Stimulated activated CD4-positive, alpha-beta T cell treated with anti-CD3 and anti-CD28 coated beads, Interleukin-1b, Interleukin-23, amount 100 ng/mL, for 4 hours (primary cell): Measurements from ENCODE around the gene HIGD2A.

ENCODE experiments used
- DNase-seq, 2 donors: peaks; one replicate each; pipeline ENCODE4 v3.0.0-alpha.2; 2020; ENCODE audit warnings: low read depth in 2 of 2

The HIGD2A gene, protein sequence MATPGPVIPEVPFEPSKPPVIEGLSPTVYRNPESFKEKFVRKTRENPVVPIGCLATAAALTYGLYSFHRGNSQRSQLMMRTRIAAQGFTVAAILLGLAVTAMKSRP

DNA sequence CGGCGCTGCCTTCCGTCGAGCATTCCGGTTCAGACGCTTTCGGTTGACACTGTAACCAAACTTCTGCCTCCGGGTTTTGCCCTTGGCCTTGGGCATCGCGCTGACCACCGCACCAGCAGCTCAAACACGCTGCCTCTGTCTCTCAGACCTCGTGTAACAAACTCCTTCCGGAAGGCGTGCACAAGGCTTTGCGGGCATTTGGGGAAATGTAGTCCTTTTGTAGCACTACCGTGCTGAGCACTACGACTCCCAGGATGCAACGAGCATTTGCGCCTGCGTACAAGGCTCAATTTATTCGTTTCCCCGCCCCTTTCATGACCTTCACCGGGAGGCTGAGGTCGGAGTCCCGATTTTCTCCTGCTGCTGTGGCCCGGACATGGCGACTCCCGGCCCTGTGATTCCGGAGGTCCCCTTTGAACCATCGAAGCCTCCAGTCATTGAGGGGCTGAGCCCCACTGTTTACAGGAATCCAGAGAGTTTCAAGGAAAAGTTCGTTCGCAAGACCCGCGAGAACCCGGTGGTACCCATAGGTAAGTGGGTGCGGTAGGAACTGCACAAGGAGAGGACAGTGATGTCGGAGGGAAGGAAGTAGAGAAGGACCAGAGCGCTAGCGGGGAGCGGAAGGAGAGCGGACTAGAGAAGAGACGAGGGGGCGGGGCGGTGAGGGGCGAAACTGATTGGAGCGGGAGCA lies at the start of gene HIGD2A, which contains the start of gene NOP16:
Gene HIGD2A (plus strand): TSS at position 308 of the 691 bp plus-strand sequence. CDS start 69 bp downstream, at position 377.
Gene NOP16 (minus strand): TSS at position 155 of the 691 bp plus-strand sequence. CDS start 59 bp downstream, at position 96.
- DNase-seq, result peak; percentile 99

DNA sequence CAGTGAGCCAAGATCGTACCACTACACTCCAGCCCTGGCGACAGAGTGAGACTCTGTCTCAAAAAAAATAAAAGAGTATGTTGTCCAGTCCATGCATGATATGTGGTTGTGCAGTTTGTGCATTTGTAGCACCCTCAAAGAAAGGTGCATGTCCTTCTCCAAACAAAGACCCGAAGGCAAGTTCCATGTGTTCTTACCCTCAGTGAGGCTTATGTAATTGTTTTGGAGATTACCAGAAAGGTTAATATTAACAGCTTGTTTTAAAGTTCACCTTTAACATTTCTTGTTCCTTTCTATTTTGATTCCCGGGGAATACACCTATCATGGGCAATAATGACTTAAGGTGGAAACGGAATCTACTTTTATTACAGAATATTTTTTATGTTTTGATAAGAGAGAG lies 49.2 kb upstream of the HIGD2A start:
- no peak for DNase-seq

DNA sequence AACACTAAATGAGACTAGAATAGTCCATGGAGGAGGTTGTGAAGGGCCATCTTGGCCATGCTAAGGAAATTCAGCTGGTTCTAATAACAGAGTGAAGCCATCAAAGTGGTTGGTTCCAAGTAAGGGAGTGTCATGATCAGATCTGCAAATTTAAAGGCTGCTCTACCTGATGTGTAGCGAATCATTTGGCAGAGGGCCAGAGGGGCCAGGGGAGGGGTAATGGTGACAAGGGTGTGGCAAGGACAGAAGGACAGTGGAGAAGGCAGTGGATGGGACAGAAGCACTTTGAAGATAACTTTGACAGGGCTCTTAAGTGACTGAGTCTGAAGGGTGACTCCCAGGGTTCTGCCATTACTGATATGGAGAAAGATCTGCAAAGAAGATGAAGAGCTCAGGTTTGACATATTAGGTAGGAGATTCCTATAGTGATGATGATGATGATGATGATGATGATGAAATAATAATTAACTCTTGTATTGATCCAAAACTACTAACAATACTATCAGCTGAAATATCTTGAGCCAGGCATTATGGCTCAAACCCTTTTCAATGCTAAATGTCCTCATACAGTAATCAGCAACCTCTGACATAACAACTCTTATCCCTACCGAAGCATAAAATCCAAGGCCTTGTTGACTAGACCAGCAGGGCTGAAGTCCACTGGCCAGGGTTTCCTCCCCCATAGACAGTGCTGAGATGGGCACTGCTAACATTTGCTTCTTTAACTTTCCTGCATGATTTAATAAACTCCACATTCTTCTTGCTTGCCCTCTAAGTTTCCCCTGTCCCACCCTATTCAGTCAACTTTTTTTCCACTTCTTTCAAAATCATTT lies 47.0 kb upstream of the HIGD2A start:
- no peak for DNase-seq

DNA sequence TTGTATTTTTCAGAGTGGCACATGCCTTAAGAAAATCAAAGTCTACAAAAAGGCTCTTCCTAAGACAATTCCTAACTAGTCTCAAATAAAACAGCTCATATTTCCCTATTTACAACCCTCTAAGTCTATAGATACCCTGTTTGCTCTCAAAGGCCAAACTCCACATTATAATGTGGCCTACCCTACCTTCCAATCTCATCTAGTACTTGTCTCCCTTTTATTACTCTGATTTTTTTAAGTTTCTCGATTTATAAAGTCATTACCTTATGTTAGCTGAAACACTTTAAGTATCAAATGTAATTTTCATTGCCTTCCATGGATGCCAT lies 46.4 kb upstream of the HIGD2A start:
- DNase-seq, result no peak

DNA sequence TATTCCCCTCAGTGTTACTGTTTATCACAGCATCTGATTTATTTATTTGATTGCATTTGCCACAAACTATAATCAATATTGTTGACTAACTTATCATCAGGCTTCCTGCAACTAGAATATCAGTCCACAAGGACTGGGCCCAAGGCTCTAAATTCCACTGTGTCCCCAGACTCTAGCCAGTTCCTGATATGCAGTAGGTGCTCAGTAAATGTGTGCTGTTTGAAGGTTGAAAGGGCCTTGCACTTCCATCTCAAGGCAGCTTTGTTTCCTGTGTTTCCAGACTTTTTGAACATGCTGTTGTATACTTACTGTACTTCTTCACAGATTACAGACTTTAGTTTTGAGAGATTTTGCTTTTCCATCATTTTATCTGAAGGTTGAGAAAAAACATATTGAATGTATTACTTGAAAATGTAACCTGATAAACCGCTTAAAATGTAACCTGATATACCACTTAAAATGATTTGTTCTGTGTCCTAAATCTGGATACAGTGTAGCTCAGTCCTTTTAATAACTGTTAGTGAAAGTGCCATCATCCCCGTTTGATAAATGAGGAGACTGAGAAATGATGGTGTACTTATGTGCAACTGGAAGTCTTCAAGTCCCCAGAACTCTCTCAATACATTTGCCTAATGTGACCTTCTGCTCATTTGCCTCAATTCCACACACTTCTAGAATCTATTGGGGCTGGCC lies 45.6 kb upstream of the HIGD2A start:
- DNase-seq, result no peak

DNA sequence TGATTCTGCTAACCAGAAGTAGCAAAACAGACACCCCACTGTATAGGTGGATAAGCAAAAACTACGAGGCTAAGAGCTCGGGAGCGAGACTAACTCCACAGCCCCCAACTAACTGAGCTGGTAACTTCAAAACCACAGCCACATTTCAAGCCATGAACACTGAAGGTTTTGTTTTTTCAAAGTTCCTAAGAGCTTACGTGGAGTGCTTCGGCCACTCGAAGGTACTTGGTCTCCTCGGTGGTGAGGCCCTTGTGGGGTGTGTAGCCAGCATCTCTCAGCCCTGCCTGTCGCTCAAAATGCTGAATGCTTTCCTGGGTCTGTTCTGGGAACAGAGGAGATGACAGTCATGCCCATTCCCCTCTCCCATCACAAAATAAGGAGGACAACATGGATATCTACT lies 38.1 kb upstream of the HIGD2A start:
- DNase-seq, result no peak

DNA sequence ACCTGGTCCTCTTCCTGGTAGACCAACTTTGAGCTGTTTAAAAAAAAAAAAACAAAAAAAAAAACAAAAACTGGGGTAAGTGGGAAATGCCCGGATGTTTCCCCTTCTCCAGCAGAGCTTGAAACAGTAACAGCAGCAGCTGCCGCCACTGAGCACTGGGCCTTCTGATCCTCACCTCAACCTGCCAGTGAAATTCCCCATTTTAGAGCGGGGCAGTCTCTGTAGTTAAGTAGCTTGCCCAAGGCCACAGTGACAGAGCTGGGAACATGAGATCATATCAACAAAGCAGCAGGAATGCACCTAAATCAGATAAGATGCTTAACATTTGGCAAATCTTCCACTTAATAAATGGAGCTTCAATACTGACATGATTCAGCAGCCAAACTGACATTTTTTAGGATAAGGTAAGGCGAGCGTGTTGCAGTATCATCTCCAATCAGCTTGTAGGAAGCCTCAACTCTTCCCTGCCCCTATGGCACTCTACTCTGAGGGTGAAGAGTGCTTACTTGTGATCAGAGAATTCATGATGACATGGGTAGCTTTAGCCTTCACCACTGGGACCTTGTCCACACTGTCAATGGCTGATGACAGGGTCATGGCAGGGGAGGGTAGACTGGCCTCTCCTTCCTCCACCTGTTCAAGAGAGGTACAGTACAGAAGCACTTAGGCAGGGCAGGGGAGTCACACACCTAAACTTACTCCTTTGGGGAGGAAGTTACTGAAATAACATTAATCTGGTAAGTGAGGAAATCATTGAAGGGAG lies 36.3 kb upstream of the HIGD2A start:
- DNase-seq, result no peak

DNA sequence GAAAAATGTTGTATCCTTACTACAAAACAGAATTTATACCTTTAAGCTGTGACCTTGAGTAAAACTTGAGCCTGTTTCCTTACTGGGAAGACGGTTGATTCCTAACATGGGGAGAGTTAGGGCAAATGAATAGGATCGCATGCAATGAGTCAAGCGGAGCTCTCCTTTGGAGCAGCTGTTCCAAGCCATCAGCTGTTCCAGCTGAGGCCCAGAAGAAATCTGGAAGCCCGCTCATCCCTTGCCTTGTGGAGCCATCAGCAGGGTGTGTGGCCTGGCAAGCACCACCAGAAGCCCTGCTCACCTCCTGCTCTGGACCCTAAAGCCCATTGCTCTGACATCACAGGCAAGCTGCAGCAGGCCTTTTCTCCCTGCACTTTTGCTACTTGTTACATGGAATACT lies 35.0 kb upstream of the HIGD2A start:
- DNase-seq, result no peak

DNA sequence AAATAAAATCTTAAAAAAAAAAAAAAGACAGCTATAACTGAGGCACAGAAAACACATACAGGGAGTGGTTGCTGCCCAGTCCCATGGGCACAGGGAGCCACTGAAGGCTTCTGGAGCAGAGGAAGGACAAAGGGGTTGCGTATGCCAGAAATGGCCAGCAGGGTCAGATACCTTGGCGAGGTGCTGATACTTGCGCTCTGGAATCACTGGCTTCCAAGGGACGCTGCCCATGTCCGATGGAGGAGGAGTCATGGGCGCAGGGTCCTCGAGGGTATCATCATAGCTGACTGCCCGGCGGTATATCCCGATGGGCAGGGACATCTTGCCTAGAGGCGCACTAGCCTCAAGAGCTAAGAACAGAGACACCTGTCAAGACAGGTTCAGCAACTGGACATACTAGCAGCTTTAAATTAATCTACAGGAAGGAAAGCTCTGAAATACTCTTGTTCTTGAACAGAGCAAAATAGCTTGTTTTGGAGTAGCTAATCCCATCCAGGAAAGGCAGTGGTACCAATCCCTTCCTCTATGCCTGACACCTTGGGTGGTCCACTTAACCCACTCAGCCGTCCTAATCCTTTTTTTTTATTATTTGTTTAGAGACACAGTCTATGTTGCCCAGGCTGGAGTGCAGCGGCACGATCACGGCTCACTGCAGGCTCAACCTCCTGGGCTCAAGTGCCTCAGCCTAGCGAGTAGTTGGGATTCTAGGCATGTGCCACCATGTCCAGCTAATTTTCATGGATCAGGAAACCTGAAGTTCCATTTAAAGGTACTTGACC lies 33.0 kb upstream of the HIGD2A start:
- DNase-seq, result no peak

DNA sequence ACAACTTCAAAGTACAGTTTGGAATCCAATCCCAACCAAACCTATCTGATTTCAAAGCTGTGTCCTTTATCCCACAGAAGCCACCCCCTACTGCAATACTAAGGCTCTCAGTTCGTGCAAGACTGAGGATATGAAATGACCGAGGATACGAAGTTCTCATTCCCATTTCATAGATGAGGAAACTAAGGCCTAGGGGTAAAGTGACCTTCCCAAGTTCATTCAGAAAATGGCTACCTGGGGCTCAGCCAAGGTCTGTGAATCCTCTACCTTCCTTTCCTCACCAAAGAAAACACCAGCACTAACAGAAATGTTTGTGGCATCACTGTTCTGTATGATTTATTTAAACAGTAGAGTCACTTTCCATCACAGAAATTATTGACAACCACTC lies 32.4 kb upstream of the HIGD2A start:
- no peak for DNase-seq

DNA sequence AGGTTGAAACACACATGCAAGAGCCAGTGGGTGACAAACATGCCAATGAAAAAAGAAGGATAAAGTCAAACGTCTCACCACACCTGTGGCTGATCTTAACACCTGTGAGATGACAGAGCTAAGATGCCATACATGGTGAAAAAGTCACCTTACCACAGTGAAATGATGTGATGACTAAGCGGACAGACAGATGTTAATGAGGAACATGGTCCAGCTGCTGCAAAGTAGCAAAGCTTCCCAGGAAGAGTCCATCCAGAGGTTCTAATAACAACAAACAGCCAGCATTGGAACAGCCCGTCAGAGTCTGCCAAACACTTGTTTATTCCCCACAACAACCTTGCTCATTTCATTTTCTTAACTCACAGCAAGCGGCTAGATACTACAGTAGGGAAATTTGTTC lies 28.9 kb upstream of the HIGD2A start:
- no peak for DNase-seq

DNA sequence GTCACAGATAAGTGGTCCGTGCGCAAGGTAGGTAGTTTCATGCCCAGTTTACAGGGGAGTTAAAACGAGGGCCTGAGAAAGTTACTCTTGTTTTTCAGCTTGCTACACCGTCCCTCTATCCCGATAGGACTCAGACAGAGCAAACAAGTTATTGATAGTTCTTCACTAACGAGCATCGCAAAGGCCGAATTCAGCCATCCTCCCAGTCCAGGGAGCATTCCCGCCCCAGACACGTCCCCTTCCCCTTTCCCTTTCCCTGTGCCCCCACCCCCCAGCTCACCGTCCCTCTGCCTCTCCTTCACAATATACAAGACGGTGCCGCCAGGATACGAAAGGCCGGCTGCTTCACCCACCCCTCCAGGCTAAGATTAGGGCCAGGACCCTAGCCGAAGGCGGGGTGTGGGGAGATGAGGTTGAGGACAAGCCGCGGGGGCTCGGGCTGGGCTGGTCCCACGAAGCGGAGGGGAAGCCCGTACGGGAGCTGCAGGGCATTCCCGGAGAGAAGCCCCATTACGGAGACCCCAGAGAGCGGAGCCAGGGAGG lies 27.6 kb upstream of the HIGD2A start:
- no peak for DNase-seq

DNA sequence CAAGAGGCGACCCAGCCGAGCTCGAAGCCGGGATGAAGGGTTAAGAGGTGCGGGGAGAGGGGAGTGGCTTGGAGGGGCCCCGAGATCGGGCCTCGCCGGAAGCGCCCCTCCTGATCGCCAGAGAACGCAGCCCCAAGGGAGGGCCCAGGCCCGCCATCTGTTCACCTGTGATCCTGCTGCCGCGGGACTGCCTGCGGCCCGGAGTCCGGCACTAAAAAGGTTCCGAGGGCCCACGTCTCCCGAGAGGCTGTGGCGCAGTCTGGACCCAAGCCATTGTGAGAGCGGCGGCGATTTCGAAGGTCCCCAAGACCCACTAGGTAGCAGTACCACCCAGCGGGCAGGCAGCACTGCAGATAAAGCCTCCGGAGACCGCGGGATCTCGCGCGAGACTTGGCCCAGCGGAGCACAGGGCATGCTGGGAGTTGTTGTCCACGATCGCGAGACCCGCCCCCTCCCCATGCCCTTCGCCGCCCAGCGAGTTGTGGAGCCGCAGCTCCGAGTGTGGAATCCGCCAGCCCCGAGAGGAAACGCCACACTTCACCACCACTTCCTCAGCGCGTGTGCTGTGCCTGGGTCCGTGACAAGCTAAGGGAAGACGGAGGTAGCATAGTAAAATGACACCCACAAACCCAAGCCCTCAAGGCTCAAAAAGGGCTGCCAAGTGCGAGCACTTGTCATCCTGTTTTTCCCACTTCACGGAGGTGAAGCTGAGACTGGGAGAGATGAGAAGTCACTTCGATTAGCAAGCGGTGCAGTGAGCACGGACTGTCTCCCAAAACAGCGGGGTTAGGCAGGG lies 26.9 kb upstream of the HIGD2A start, which contains the start of gene KIAA1191:
Gene KIAA1191 (minus strand): TSS at position 328 of the 796 bp plus-strand sequence. CDS start 2,256 bp downstream, outside the sequence.
- DNase-seq, result peak; percentile 88 to 91

DNA sequence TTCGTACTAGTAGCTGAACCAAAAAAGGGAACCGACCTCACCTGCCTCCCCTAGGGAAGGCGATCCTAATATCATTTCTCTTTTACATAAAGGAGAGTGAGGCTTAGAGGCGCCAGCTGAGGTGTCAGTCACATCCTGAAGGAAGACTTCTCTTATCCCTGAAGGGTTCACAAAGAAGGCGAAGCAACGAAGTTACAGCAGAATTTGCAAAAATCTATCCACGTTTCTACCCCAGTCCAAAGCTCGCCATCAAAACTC lies 26.4 kb upstream of the HIGD2A start:
- DNase-seq, result no peak

DNA sequence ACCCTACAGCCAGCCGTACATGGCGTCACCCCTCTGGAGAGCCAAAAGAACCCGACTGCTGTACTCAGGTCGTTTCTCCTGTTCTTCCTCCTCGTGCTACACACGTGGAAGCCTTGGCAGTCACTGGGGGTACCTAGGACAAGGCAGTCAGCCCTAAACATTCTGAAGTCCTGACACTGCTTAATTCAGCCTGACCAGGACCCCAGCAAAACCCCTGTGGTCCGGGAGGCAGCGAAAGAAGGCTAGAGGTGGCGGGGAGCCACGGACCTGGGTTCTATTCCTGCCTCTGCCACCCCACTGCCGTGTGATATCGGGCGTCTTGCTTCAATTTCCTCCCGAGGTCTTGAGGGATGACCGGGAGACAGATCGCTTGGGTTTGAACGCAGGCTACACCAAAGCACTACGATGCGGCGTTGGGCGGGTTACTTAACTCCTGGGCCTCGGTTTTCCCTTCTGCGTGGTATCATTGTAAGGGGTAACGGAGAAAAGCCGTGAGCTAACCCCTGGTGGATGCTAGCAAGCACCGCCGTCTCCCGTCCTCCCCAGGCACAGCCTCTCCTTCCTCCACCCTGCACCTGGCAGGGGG lies 23.7 kb upstream of the HIGD2A start:
- DNase-seq, result no peak

DNA sequence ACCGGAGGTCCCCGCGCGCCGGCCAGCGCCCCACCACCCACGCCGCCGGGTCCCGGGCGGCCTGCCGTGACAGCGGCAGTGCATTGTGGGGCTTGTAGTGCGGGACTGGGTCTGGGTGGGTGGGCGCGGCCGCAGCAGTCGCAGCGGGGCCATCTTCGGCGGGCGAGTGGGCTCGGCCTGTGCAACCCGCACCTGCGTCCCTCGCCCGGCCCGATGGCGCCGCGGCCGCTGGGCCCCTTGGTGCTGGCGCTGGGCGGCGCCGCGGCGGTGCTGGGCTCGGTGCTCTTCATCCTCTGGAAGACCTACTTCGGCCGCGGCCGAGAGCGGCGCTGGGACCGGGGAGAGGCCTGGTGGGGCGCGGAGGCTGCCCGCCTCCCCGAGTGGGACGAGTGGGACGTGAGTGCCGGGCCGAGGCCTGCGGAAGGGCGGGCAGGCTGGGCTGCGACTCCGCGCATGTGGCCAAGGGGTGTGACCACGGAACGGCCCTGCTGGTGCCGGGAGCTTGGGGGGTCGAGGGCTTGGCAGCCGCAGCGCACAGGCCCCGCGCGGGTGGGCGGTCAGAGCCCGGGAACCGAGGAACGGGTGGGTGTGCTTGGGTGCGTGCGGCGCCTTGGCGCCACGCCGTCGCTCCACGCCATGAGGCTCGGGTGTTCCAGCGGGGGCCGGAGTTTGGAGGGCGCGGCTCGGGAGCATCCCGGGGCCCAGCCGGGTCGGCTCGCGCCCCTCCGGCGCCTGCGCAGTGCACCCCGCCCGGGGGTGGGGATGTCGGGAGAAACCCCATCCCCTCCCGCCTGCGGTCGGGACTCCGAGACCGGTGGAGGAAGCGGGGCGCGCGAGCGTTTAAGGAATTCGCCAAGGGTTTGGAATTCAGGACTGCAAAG lies 23.0 kb upstream of the HIGD2A start, which contains the start of gene ARL10:
Gene ARL10 (plus strand): TSS at position 137 of the 881 bp plus-strand sequence. CDS start 77 bp downstream, at position 214.
- DNase-seq, result peak; percentile 36 to 66

DNA sequence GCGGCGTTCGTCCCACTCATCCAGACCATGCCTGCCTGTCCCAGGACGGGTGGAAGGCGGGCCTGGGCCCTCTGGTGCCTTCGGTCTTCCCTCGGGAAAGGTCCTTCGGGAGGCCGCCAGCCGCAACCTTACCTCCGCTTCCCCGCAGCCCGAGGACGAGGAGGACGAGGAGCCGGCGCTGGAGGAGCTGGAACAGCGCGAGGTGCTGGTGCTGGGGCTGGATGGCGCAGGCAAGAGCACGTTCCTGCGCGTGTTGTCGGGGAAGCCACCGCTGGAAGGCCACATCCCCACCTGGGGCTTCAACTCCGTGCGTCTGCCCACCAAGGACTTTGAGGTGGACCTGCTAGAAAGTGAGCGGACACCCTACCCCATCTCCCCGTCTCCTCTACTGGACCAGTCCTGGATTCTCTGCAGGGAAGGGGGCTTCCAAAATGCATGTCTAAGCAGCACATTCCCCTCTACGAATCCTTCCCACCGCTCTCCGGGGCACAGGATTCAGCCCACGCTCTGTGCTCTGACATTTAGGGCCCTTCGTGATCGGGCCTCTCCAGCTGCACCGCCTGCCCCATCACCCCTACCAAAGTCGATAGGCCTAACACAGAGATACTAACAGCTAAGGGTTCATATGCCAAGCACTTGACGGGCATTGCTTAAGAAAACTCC lies 22.2 kb upstream of the HIGD2A start:
- no peak for DNase-seq

DNA sequence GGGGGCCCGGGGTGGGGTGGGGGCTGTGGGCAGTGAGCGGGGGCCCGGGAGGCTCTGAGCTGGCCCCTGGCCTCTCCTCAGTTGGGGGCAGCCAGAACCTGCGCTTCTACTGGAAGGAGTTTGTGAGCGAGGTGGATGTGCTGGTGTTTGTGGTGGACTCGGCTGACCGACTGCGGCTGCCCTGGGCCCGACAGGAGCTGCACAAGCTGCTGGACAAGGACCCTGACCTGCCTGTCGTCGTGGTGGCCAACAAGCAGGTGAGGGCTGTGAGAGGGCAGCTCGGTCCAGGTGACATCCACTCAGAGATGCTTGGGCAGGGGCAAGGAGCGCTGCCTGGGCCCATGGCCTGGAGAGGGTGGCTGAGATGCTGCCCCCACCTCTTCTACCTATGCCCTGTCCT lies 19.8 kb upstream of the HIGD2A start:
- no peak for DNase-seq
